ENCODE results near the gene KAZALD1. TPM values are rescaled to one million over a fixed set of nuclear protein-coding genes. Genes with fewer than 3 reads are reported as not detected.

Gene KAZALD1
- polyA plus RNA-seq, 1 of the 3 experiments (the other 2 are of a cell fraction): 3.0 TPM

GRCh38 chr10:101046332-101047238 is 15.2 kb upstream of the KAZALD1 start:
- Histone ChIP-seq H3K4me2 (no peak overlapping the region), H3K79me2 (ENCODE audit: insufficient read depth) (peaks cover 6% of the 10 kb centered on the region; the same call in 1 of the 2 replicates), H3K9me2 (no peaks in the 10 kb centered on the region), H3K9me3 (no peaks in the 10 kb centered on the region), H4K20me1 (ENCODE audit: insufficient read depth) (no peaks in the 10 kb centered on the region), H3K36me3 (replicated peaks in 1 of 2; ENCODE audit: control insufficient read depth in 1 of 2, insufficient read depth in 2 of 2, low read length in 1 of 2) (no peaks in the 10 kb centered on the region), H3K4me1 (ENCODE audit: control insufficient read depth in 1 of 2, insufficient read depth in 2 of 2, low read depth in 1 of 2, low read length in 1 of 2) (peaks cover 10 to 23% of the 10 kb centered on the region in 2 experiments), H3F3A (replicated peaks; ENCODE audit: insufficient read depth) (peaks cover 21% of the 10 kb centered on the region), H3K27ac (ENCODE audit: low read depth in 2 of 2, low read length in 1 of 2) (no peak overlapping the region), H3K4me3 (ENCODE audit: low read depth in 2 of 2, low read length in 1 of 2) (no peak overlapping the region), H3K9ac (no peak overlapping the region), H2AFZ (ENCODE audit: low read depth) (no peak overlapping the region), H3K27me3 (ENCODE audit: insufficient read depth) (no peaks in the 10 kb centered on the region)
- no peak for DNase-seq
- WGBS (ENCODE audit: low lambda C conversion rate): 85% methylated on average over 25 of the region's 25 CpGs
- ChIA-PET POLR2A (no interaction called here), CTCF (interaction anchor here (0.6 to 9.5 kb wide), 9 partner anchors 9 to 135 kb away, joined by 3 to 98 read pairs (median 4); no protein-coding TSS in a partner anchor)
- TF ChIP-seq TEAD4 (IDR thresholded peaks at IDR 0.05; ENCODE audit: borderline replicate concordance, insufficient read depth) (no peak), TCF12 (IDR thresholded peaks at IDR 0.05) (no peak), NRF1 (IDR thresholded peaks at IDR 0.05; ENCODE audit: low read depth, low read length) (no peak), EP300 (IDR thresholded peaks at IDR 0.05; ENCODE audit: borderline replicate concordance in 1 of 2, low read depth in 1 of 2, low read length in 1 of 2) (no peak), FOSL2 (IDR thresholded peaks at IDR 0.05; ENCODE audit: borderline replicate concordance, low read depth) (no peak), YY1 (IDR thresholded peaks at IDR 0.05; ENCODE audit: low read depth) (no peak), CHD2 (IDR thresholded peaks at IDR 0.05; ENCODE audit: low read length, partially characterized antibody) (no peak), ZBTB33 (IDR thresholded peaks at IDR 0.05; ENCODE audit: borderline replicate concordance, low read depth) (no peak), RXRA (IDR thresholded peaks at IDR 0.05; ENCODE audit: borderline replicate concordance, low read depth) (no peak), GATA2 (CRISPR knock-in tag; IDR thresholded peaks at IDR 0.05) (no peak)

GRCh38 chr10:101047268-101047667 is 14.5 kb upstream of the KAZALD1 start:
- peaks cover 8 to 20% of the 10 kb centered on the region in 2 experiments for H3K4me1 ChIP-seq (ENCODE audit: control insufficient read depth in 1 of 2, insufficient read depth in 2 of 2, low read depth in 1 of 2, low read length in 1 of 2)
- POLR2A ChIA-PET: no interaction called here
- no peak overlapping the region for H3K27ac ChIP-seq (ENCODE audit: low read depth in 2 of 2, low read length in 1 of 2)
- H3K9me2 ChIP-seq: no peaks in the 10 kb centered on the region
- H2AFZ ChIP-seq (ENCODE audit: low read depth): no peak overlapping the region
- H3K9ac ChIP-seq: no peak overlapping the region
- CTCF ChIA-PET: interaction anchor here (0.7 to 9.5 kb wide), 6 partner anchors 8 to 114 kb away, joined by 3 to 98 read pairs (median 6); no protein-coding TSS in a partner anchor
- no peaks in the 10 kb centered on the region for H4K20me1 ChIP-seq (ENCODE audit: insufficient read depth)
- WGBS (ENCODE audit: low lambda C conversion rate): 85% methylated on average over 16 of the region's 16 CpGs
- H3K9me3 ChIP-seq: no peaks in the 10 kb centered on the region
- no peak for DNase-seq
- H3K79me2 ChIP-seq (ENCODE audit: insufficient read depth): no peaks in the 10 kb centered on the region
- H3K4me3 ChIP-seq (ENCODE audit: low read depth in 2 of 2, low read length in 1 of 2): no peak overlapping the region
- peaks cover 18% of the 10 kb centered on the region for H3F3A ChIP-seq (replicated peaks; ENCODE audit: insufficient read depth)
- no peak overlapping the region for H3K4me2 ChIP-seq
- no peaks in the 10 kb centered on the region for H3K36me3 ChIP-seq (replicated peaks in 1 of 2; ENCODE audit: control insufficient read depth in 1 of 2, insufficient read depth in 2 of 2, low read length in 1 of 2)
- H3K27me3 ChIP-seq (ENCODE audit: insufficient read depth): no peaks in the 10 kb centered on the region
- TF ChIP-seq FOSL2 (IDR thresholded peaks at IDR 0.05; ENCODE audit: borderline replicate concordance, low read depth): no peak
- TF ChIP-seq MAX (IDR thresholded peaks at IDR 0.05; ENCODE audit: low read depth): no peak
- TF ChIP-seq IRF3 (IDR thresholded peaks at IDR 0.05; ENCODE audit: low read depth, low read length): no peak
- TF ChIP-seq TEAD4 (IDR thresholded peaks at IDR 0.05; ENCODE audit: borderline replicate concordance, insufficient read depth): no peak
- TF ChIP-seq SMC3 (IDR thresholded peaks at IDR 0.05; ENCODE audit: low read depth, low read length): no peak
- TF ChIP-seq POLR2AphosphoS5 (IDR thresholded peaks at IDR 0.05; ENCODE audit: low read depth, low read length): no peak
- TF ChIP-seq NFIC (IDR thresholded peaks at IDR 0.05; ENCODE audit: borderline replicate concordance): no peak
- no peak for TF ChIP-seq RAD21 (IDR thresholded peaks at IDR 0.05; ENCODE audit: low read length)
- TF ChIP-seq MXI1 (IDR thresholded peaks at IDR 0.05; ENCODE audit: low read depth, low read length): no peak
- no peak for TF ChIP-seq YY1 (IDR thresholded peaks at IDR 0.05; ENCODE audit: low read depth)
- TF ChIP-seq USF1 (IDR thresholded peaks at IDR 0.05; ENCODE audit: borderline replicate concordance, low read depth): no peak

All from SK-N-SH (cell line).